ENCODE results near the gene AFAP1.

The AFAP1 gene

GRCh38 chr4:7710576-7711306 lies 228.9 kb downstream of the AFAP1 start:
- FAIRE-seq = no peak

GRCh38 chr4:7710126-7710525 lies 229.5 kb downstream of the AFAP1 start:
- no peak for FAIRE-seq

GRCh38 chr4:7709431-7709830 lies 230.2 kb downstream of the AFAP1 start:
- FAIRE-seq = no peak

GRCh38 chr4:7708981-7709380 lies 230.7 kb downstream of the AFAP1 start:
- FAIRE-seq = no peak

Data from G401.6 (cell line).